ENCODE results near the gene CBARP. TPM values are rescaled to one million over a fixed set of nuclear protein-coding genes. Genes with fewer than 3 reads are reported as not detected.
A peak's percentile ranks its signal among the peaks of the same experiment; 100 is the strongest.

Gene CBARP
- total and polyA plus RNA-seq, 7 donors: 0.41 to 19.0 (median 0.88) TPM

- peak overlapping the region; percentile 87 for H3K4me3 ChIP-seq
Observed at GRCh38 chr19:1267477-1268225, 29.8 kb upstream of the CBARP start.

GRCh38 chr19:1266916-1267476, 29.2 kb upstream of the CBARP start:
- peak; percentile 98 for TF ChIP-seq CTCF (IDR thresholded peaks at IDR 0.05)
- Histone ChIP-seq H3K9me3 (no peaks in the 10 kb centered on the region), H3K36me3 (ENCODE audit: insufficient read depth in 1 of 2, low read depth in 1 of 2) (peaks cover 4 to 19% of the 10 kb centered on the region in 2 donors), H3K4me3 (peak overlapping the region; percentile 69), H3K4me1 (peaks cover 54% of the 10 kb centered on the region), H3K27ac (peak overlapping the region; percentile 85), H3K27me3 (ENCODE audit: insufficient read depth in 3 of 3, low read length in 2 of 3) (no peaks in the 10 kb centered on the region)
- intact Hi-C loops (cut with DNase I): loop anchor here (1.0 to 2.0 kb wide), 3 partner anchors 22 to 48 kb away; no protein-coding TSS in a partner anchor
- ATAC-seq (peak; percentile 11 to 36 (median 28)), DNase-seq (peak; percentile 80 to 87)
- WGBS, 3 donors: 1 to 3% (median 1%) methylated on average over 45 to 59 of the region's 59 CpGs

More at GRCh38 chr19:1267477-1268225, 29.8 kb upstream of the CBARP start:
- Histone ChIP-seq H3K36me3 (ENCODE audit: insufficient read depth in 1 of 2, low read depth in 1 of 2) (peaks cover 4 to 25% of the 10 kb centered on the region in 2 donors), H3K4me1 (peaks cover 54% of the 10 kb centered on the region), H3K27me3 (ENCODE audit: insufficient read depth in 3 of 3, low read length in 2 of 3) (no peaks in the 10 kb centered on the region), H3K9me3 (no peaks in the 10 kb centered on the region), H3K27ac (peak overlapping the region; percentile 99)
- TF ChIP-seq CTCF (IDR thresholded peaks at IDR 0.05): no peak
- 37 to 40% (median 39%) methylated on average over 31 to 35 of the region's 35 CpGs for WGBS, 3 donors
- intact Hi-C loops (cut with DNase I): loop anchor here (1.0 to 2.0 kb wide), 3 partner anchors 23 to 49 kb away; no protein-coding TSS in a partner anchor
- DNase-seq: peak; percentile 37 to 72
- no peak for ATAC-seq

GRCh38 chr19:1266129-1266915, 28.5 kb upstream of the CBARP start:
- Histone ChIP-seq H3K4me3 (peak overlapping the region; percentile 69), H3K27ac (peak overlapping the region; percentile 85), H3K36me3 (ENCODE audit: insufficient read depth in 1 of 2, low read depth in 1 of 2) (peaks cover 0 to 12% of the 10 kb centered on the region in 2 donors), H3K4me1 (peaks cover 49% of the 10 kb centered on the region), H3K9me3 (no peaks in the 10 kb centered on the region), H3K27me3 (ENCODE audit: insufficient read depth in 3 of 3, low read length in 2 of 3) (no peaks in the 10 kb centered on the region)
- ATAC-seq (peak; percentile 13 to 49 (median 33)), DNase-seq (peak; percentile 91 to 93)
- no peak for TF ChIP-seq CTCF (IDR thresholded peaks at IDR 0.05)
- 3 to 7% (median 3%) methylated on average over 73 to 84 of the region's 84 CpGs for WGBS, 3 donors
- intact Hi-C loops (cut with DNase I): loop anchor here (2.0 kb wide), 2 partner anchors 22 to 48 kb away; no protein-coding TSS in a partner anchor

GRCh38 chr19:1265615-1266128, 27.9 kb upstream of the CBARP start:
- DNase-seq: peak; percentile 89 to 91
- Histone ChIP-seq H3K27ac (peak overlapping the region; percentile 85), H3K36me3 (ENCODE audit: insufficient read depth in 1 of 2, low read depth in 1 of 2) (peaks cover 0 to 6% of the 10 kb centered on the region in 2 donors), H3K9me3 (no peaks in the 10 kb centered on the region), H3K4me1 (peaks cover 43% of the 10 kb centered on the region), H3K27me3 (ENCODE audit: insufficient read depth in 3 of 3, low read length in 2 of 3) (no peaks in the 10 kb centered on the region), H3K4me3 (peak overlapping the region; percentile 69)
- intact Hi-C loops (cut with DNase I): loop anchor here (2.0 kb wide), 2 partner anchors 21 to 47 kb away; no protein-coding TSS in a partner anchor
- WGBS, 3 donors: 17 to 36% (median 26%) methylated on average over 19 to 28 of the region's 28 CpGs
- ATAC-seq: peak in 3 of 4 donors; percentile 5 to 14 (median 6)
- no peak for TF ChIP-seq CTCF (IDR thresholded peaks at IDR 0.05)

All from psoas muscle (tissue), 8 donors.